Raji (cell line): ENCODE data around the gene EPHB2.

Source experiments
- POLR2A ChIP-seq: IDR thresholded peaks from 2 replicates; pipeline ENCODE4 v1.6.1; 2011; ENCODE audit warnings: low read depth, low read length, control low read depth; ENCODE audit not compliant: insufficient read depth

Gene EPHB2

GRCh38 chr1:22957066-22957465 is 246.4 kb downstream of the EPHB2 start:
- TF ChIP-seq POLR2A: no peak

- TF ChIP-seq POLR2A: no peak
These were observed 247.9 kb downstream of the EPHB2 start for GRCh38 chr1:22958556-22958955.

- TF ChIP-seq POLR2A: no peak
These were observed 249.1 kb downstream of the EPHB2 start for GRCh38 chr1:22959545-22960360.

- TF ChIP-seq POLR2A: no peak
These were observed 251.9 kb downstream of the EPHB2 start for GRCh38 chr1:22962558-22962957.

- TF ChIP-seq POLR2A: no peak
These were observed 252.5 kb downstream of the EPHB2 start for GRCh38 chr1:22963044-22963677.

- no peak for TF ChIP-seq POLR2A
These were observed 255.7 kb downstream of the EPHB2 start for GRCh38 chr1:22966309-22966708.

GRCh38 chr1:22967833-22968232 is 257.2 kb downstream of the EPHB2 start:
- TF ChIP-seq POLR2A: no peak

GRCh38 chr1:22969304-22969709 is 258.7 kb downstream of the EPHB2 start:
- TF ChIP-seq POLR2A: no peak

- TF ChIP-seq POLR2A: no peak
These were observed 259.5 kb downstream of the EPHB2 start for GRCh38 chr1:22970096-22970495.
